AG08396 (cell line): ENCODE data around the gene ODF2.

ENCODE experiments used
- DNase-seq: peaks from one replicate; pipeline ENCODE4 v3.0.0; 2012; ENCODE audit warnings: low spot score, mixed read lengths

Gene ODF2

GRCh38 chr9:128528445-128529160 lies 72.8 kb downstream of the ODF2 start:
- no peak for DNase-seq

- DNase-seq: no peak
Measured at GRCh38 chr9:128529191-128529590, 73.4 kb downstream of the ODF2 start.

- no peak for DNase-seq
Measured at GRCh38 chr9:128532581-128532980, 76.8 kb downstream of the ODF2 start.

- DNase-seq: no peak
Measured at GRCh38 chr9:128540634-128541360, 85.0 kb downstream of the ODF2 start.

GRCh38 chr9:128546504-128546903 lies 90.7 kb downstream of the ODF2 start:
- DNase-seq: no peak

- DNase-seq: no peak
Measured at GRCh38 chr9:128548876-128549275, 93.1 kb downstream of the ODF2 start.

- no peak for DNase-seq
Measured at GRCh38 chr9:128550226-128550625, 94.4 kb downstream of the ODF2 start.
